Epithelial cell of proximal tubule (primary cell): ENCODE measurements around the gene TPO. TPM values are rescaled to one million over a fixed set of nuclear protein-coding genes. Genes with fewer than 3 reads are reported as not detected.

ENCODE experiments used
- DNase-seq: peaks from one replicate; pipeline ENCODE4 v3.0.0-alpha.2; 2011; ENCODE audit warnings: low read depth
- H3K4me3 ChIP-seq: 2 replicates; pipeline ENCODE4 v1.5.1; 2011; ENCODE audit warnings: low read depth, mild to moderate bottlenecking, low read length
- total RNA-seq: library from RNA; depleted of rRNA; stranded (reverse); fragments of >200 nt; gene quantifications from 2 replicates; pipeline ENCODE4 v1.2.3, GENCODE V29; 2015
- TF ChIP-seq, protein P1 (sequence below): conservative IDR thresholded peaks from 2 replicates; pipeline ENCODE4 v1.5.1; 2012; ENCODE audit warnings: low read depth, mild to moderate bottlenecking, low read length

The TPO gene
- total RNA-seq, 1 donor from 2014 or later, result not detected

GRCh38 chr2:1493431-1494126 lies 80.3 kb downstream of the TPO start:
- TF ChIP-seq, protein P1, sequence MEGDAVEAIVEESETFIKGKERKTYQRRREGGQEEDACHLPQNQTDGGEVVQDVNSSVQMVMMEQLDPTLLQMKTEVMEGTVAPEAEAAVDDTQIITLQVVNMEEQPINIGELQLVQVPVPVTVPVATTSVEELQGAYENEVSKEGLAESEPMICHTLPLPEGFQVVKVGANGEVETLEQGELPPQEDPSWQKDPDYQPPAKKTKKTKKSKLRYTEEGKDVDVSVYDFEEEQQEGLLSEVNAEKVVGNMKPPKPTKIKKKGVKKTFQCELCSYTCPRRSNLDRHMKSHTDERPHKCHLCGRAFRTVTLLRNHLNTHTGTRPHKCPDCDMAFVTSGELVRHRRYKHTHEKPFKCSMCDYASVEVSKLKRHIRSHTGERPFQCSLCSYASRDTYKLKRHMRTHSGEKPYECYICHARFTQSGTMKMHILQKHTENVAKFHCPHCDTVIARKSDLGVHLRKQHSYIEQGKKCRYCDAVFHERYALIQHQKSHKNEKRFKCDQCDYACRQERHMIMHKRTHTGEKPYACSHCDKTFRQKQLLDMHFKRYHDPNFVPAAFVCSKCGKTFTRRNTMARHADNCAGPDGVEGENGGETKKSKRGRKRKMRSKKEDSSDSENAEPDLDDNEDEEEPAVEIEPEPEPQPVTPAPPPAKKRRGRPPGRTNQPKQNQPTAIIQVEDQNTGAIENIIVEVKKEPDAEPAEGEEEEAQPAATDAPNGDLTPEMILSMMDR, result no peak
- no peak for DNase-seq
- H3K4me3 ChIP-seq, result no peak overlapping the region

DNA sequence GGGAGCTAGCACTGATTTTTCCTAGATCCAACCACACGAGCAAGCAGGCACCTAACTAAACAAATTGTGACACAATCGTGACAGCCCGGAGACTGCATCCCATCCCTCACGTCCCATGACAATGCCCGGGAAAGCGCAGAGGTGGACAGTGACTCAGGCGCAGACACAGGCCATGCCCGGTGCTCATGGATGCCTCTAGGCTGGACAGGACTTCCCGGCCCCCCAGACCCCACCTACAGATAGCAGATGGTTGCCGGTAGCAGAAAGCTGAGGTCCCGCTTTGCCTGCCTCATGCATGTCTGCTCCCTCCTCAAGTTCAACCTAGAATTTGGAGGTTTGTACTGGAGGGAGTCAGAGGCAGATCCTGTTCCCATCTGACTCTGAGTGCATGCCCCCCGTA lies 81.0 kb downstream of the TPO start:
- DNase-seq, result no peak
- H3K4me3 ChIP-seq, result no peak overlapping the region
- TF ChIP-seq, protein P1, result no peak

DNA sequence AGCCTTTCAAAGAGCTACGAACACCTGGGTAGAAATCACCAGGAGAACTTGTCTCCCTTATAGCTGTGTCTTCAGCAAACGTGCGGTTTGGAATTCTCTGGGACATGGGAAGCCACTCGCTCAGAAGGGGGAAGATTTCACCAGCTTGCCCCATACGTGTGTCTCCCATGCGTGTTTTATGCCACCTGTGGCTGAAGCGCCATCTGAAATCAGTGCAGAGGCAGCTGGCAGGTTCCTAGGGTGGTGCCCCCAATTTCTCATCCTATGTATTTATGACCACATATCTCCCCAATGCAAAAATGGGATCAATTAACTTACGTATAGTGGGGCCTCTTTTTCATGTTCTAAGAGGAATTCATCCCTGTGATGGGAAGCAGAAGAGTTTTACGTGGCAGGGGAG lies 81.6 kb downstream of the TPO start:
- TF ChIP-seq, protein P1, result no peak
- no peak for DNase-seq
- H3K4me3 ChIP-seq, result no peak overlapping the region

- DNase-seq, result no peak
- no peak overlapping the region for H3K4me3 ChIP-seq
- TF ChIP-seq, protein P1, result no peak
These were observed 82.6 kb downstream of the TPO start for GRCh38 chr2:1495676-1496358.

GRCh38 chr2:1496359-1496821 lies 83.1 kb downstream of the TPO start:
- TF ChIP-seq, protein P1, result no peak
- DNase-seq, result no peak
- H3K4me3 ChIP-seq, result no peak overlapping the region

DNA sequence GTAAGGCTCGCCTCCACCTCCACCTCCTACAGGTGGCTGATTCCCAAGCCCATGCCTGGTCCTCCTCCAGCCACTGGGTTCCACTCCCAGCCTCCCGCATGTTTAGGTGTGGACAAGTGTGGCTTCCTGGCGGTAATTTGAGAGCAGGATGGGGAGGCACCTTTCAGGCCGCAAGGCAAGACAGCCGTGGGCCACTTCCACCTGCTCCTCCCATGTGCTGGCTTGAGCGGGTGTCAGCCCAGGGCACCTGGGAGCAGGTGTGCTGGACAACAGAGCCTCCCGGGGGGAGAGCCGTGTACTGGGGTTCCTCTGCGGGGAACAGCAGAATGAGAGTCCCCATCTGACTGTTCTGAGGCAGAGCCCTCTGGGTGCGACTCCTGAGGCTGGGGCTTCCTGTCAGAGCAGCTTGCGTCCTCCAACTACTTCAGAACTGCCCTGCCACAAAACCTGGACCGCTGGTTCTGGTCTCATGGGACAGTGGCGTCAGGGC lies 83.9 kb downstream of the TPO start:
- no peak overlapping the region for H3K4me3 ChIP-seq
- TF ChIP-seq, protein P1, result no peak
- no peak for DNase-seq
